ENCODE data around the gene C14orf119. TPM values are rescaled to one million over a fixed set of nuclear protein-coding genes. Genes with fewer than 3 reads are reported as not detected.

C14orf119 gene
- total and polyA plus RNA-seq, 9 of the 15 experiments (the other 6 are each of a cell fraction or from before 2014, with no cell fraction given), result 36.7 to 251 (median 51.8) TPM

DNA sequence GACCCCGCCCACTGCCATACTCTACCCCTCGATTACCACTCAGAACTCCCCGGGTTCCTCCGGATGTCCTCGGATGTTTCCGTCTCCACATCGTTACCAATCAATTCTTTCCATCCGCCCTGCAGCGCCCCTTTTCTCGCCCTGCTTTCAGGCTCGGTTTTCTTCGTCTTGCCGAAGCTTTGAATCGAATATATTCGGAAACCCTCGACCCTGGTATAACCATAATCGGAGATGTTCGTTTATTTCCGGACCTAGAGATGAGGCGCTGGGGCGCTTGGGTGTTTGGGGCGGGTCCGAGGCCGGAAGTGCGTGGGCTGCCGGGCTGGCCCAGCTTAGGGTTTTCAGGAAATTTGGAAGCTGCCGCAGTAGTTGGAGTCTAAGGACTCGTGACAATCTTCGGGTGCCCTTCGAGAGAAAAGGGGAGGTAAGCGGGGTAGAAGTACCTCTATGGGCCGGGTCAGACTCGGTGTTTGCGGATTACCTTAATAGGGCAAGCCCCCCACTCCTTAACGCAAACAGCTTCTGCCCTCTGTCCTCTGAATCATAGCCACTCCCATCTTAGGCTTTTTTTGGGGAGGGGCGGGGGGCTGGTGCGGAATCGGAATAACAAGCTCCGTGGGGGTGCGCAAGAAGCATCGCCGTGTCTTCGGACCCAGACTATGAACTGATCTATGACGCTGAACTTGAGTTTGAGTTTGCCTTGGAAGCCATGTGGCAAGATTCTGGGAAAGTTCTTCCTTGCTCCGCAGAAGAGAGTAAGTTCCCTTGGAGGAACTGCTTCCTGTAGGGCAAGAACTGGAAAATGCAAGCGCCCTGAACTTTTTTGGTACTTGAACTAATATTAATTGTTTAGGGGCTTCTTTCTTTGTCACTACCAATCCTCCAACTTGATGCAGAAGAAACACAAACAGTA is at the start of gene C14orf119 (continued):
- no peak for TF ChIP-seq RBM14 (IDR thresholded peaks at IDR 0.05; ENCODE audit: borderline replicate concordance, insufficient read depth, low read depth, low read length)
- TF ChIP-seq HDAC2 (IDR thresholded peaks at IDR 0.05), result peak; percentile 88
- TF ChIP-seq MEF2A (IDR thresholded peaks at IDR 0.05; ENCODE audit: control insufficient read depth, low read depth, low read length), result no peak
- TF ChIP-seq RBM22 (IDR thresholded peaks at IDR 0.05; ENCODE audit: low read depth, low read length, poor library complexity, severe bottlenecking), result no peak
- no peak for TF ChIP-seq PYGO2 (tag; IDR thresholded peaks at IDR 0.05)
- TF ChIP-seq, protein P1, sequence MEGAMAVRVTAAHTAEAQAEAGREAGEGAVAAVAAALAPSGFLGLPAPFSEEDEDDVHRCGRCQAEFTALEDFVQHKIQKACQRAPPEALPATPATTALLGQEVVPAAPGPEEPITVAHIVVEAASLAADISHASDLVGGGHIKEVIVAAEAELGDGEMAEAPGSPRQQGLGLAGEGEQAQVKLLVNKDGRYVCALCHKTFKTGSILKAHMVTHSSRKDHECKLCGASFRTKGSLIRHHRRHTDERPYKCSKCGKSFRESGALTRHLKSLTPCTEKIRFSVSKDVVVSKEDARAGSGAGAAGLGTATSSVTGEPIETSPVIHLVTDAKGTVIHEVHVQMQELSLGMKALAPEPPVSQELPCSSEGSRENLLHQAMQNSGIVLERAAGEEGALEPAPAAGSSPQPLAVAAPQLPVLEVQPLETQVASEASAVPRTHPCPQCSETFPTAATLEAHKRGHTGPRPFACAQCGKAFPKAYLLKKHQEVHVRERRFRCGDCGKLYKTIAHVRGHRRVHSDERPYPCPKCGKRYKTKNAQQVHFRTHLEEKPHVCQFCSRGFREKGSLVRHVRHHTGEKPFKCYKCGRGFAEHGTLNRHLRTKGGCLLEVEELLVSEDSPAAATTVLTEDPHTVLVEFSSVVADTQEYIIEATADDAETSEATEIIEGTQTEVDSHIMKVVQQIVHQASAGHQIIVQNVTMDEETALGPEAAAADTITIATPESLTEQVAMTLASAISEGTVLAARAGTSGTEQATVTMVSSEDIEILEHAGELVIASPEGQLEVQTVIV (CRISPR knock-in tag; IDR thresholded peaks at IDR 0.05; ENCODE audit: borderline replicate concordance), result no peak
- TF ChIP-seq BHLHE40 (IDR thresholded peaks at IDR 0.05; ENCODE audit: low read length), result 0 out of 2 replicates have a peak, but pooled peaks have one; percentile 14
- no peak for TF ChIP-seq HSF4 (CRISPR knock-in tag; IDR thresholded peaks at IDR 0.05; ENCODE audit: borderline replicate concordance)
- no peak for TF ChIP-seq FIP1L1 (IDR thresholded peaks at IDR 0.05; ENCODE audit: low read depth, low read length, poor library complexity, severe bottlenecking)
- TF ChIP-seq, protein P2, sequence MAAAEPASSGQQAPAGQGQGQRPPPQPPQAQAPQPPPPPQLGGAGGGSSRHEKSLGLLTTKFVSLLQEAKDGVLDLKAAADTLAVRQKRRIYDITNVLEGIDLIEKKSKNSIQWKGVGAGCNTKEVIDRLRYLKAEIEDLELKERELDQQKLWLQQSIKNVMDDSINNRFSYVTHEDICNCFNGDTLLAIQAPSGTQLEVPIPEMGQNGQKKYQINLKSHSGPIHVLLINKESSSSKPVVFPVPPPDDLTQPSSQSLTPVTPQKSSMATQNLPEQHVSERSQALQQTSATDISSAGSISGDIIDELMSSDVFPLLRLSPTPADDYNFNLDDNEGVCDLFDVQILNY (CRISPR knock-in tag; IDR thresholded peaks at IDR 0.05), result no peak
- TF ChIP-seq TRIM24 (IDR thresholded peaks at IDR 0.05), result no peak
- TF ChIP-seq, protein P3, sequence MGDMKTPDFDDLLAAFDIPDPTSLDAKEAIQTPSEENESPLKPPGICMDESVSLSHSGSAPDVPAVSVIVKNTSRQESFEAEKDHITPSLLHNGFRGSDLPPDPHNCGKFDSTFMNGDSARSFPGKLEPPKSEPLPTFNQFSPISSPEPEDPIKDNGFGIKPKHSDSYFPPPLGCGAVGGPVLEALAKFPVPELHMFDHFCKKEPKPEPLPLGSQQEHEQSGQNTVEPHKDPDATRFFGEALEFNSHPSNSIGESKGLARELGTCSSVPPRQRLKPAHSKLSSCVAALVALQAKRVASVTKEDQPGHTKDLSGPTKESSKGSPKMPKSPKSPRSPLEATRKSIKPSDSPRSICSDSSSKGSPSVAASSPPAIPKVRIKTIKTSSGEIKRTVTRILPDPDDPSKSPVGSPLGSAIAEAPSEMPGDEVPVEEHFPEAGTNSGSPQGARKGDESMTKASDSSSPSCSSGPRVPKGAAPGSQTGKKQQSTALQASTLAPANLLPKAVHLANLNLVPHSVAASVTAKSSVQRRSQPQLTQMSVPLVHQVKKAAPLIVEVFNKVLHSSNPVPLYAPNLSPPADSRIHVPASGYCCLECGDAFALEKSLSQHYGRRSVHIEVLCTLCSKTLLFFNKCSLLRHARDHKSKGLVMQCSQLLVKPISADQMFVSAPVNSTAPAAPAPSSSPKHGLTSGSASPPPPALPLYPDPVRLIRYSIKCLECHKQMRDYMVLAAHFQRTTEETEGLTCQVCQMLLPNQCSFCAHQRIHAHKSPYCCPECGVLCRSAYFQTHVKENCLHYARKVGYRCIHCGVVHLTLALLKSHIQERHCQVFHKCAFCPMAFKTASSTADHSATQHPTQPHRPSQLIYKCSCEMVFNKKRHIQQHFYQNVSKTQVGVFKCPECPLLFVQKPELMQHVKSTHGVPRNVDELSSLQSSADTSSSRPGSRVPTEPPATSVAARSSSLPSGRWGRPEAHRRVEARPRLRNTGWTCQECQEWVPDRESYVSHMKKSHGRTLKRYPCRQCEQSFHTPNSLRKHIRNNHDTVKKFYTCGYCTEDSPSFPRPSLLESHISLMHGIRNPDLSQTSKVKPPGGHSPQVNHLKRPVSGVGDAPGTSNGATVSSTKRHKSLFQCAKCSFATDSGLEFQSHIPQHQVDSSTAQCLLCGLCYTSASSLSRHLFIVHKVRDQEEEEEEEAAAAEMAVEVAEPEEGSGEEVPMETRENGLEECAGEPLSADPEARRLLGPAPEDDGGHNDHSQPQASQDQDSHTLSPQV (IDR thresholded peaks at IDR 0.05), result 0 out of 2 replicates have a peak, but pooled peaks have one; percentile 31
- no peak for TF ChIP-seq FOS (IDR thresholded peaks at IDR 0.05; ENCODE audit: extremely low read depth, insufficient read length)
- TF ChIP-seq, protein P4, sequence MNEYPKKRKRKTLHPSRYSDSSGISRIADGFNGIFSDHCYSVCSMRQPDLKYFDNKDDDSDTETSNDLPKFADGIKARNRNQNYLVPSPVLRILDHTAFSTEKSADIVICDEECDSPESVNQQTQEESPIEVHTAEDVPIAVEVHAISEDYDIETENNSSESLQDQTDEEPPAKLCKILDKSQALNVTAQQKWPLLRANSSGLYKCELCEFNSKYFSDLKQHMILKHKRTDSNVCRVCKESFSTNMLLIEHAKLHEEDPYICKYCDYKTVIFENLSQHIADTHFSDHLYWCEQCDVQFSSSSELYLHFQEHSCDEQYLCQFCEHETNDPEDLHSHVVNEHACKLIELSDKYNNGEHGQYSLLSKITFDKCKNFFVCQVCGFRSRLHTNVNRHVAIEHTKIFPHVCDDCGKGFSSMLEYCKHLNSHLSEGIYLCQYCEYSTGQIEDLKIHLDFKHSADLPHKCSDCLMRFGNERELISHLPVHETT (CRISPR knock-in tag; conservative IDR thresholded peaks at IDR 0.05 in 1 of 2, IDR thresholded peaks at IDR 0.05 in 1 of 2), result peak in 1 of 2 experiments; percentile 47; a peak in 1 of 4 replicates
- no peak for TF ChIP-seq BRF1 (IDR thresholded peaks at IDR 0.05; ENCODE audit: borderline replicate concordance, extremely low read depth, insufficient read length)
- TF ChIP-seq ETV5 (CRISPR knock-in tag; IDR thresholded peaks at IDR 0.05; ENCODE audit: low read depth), result peak; percentile 59; the same call in 1 of the 2 replicates
- no peak for TF ChIP-seq SMAD3 (CRISPR knock-in tag; conservative IDR thresholded peaks at IDR 0.05)

Measured in K562 (cell line).